A673 (cell line): Measurements from ENCODE around the gene MAPK8. TPM values are rescaled to one million over a fixed set of nuclear protein-coding genes. Genes with fewer than 3 reads are reported as not detected.

Source experiments
- BruUV-seq: library from RNA; stranded (reverse); fragments of 400-500 nt; replicated peaks from 2 replicates; lab custom pipeline; 2021; lab: Mats Ljungman, UMichigan
- CTCF ChIA-PET: fragments of 300-600 bp; sonication (Branson Sonifier 250); formaldehyde crosslinking; loops from one replicate; lab custom pipeline; 2022; ENCODE audit warnings: antibody characterized with exemption; lab: Charles Lee
- POLR2A ChIA-PET: fragments of 300-600 bp; sonication (Branson Sonifier 250); formaldehyde crosslinking; loops from one replicate; lab custom pipeline; 2022; ENCODE audit warnings: antibody characterized with exemption; ENCODE audit not compliant: low non-redundant PET; lab: Charles Lee
- DNase-seq: peaks from one replicate; pipeline ENCODE4 v3.0.0-alpha.2; 2015; ENCODE audit warnings: low spot score
- H3K27ac ChIP-seq: fragments of 200-600 bp; sonication (generic); 2 replicates; pipeline ENCODE4 v1.5.1; 2016; ENCODE audit warnings: mixed run types, low read depth, mild to moderate bottlenecking, mixed read lengths, antibody characterized with exemption, low read length; ENCODE audit not compliant: poor library complexity, severe bottlenecking
- H3K27me3 ChIP-seq: fragments of 200-600 bp; sonication (generic); replicated peaks from 2 replicates; pipeline ENCODE4 v1.6.1; 2017; ENCODE audit warnings: mixed run types, low read depth, mild to moderate bottlenecking, mixed read lengths, antibody characterized with exemption, low read length; ENCODE audit not compliant: insufficient read depth, poor library complexity
- H3K36me3 ChIP-seq: fragments of 200-600 bp; sonication (generic); 2 replicates; pipeline ENCODE4 v1.6.1; 2016; ENCODE audit warnings: mixed run types, mild to moderate bottlenecking, mixed read lengths, antibody characterized with exemption, low read length; ENCODE audit not compliant: insufficient read depth, poor library complexity, severe bottlenecking
- H3K4me1 ChIP-seq: fragments of 200-600 bp; sonication (generic); 2 replicates; pipeline ENCODE4 v1.6.1; 2017; ENCODE audit warnings: mixed run types, mild to moderate bottlenecking, mixed read lengths, antibody characterized with exemption, low read length; ENCODE audit not compliant: insufficient read depth, poor library complexity, severe bottlenecking
- H3K4me3 ChIP-seq: fragments of 200-600 bp; sonication (generic); 2 replicates; pipeline ENCODE4 v1.5.1; 2016; ENCODE audit warnings: low read depth, mixed run types, mild to moderate bottlenecking, mixed read lengths, low read length; ENCODE audit not compliant: poor library complexity, severe bottlenecking
- H3K9me3 ChIP-seq: fragments of 200-600 bp; sonication (generic); 2 replicates; pipeline ENCODE4 v1.6.1; 2016; ENCODE audit warnings: mixed run types, low read depth, mild to moderate bottlenecking, mixed read lengths, antibody characterized with exemption, low read length; ENCODE audit not compliant: poor library complexity, severe bottlenecking
- CTCF ChIP-seq: fragments of 300-800, 200-600 bp; sonication (generic); conservative IDR thresholded peaks from 2 replicates; pipeline ENCODE4 v1.5.1; 2017; ENCODE audit warnings: low read depth, mild to moderate bottlenecking, antibody characterized with exemption, low read length, moderate library complexity, mixed read lengths
- EZH2 ChIP-seq: fragments of 200-600 bp; sonication (generic); IDR thresholded peaks from 2 replicates; pipeline ENCODE4 v1.6.1; 2017; ENCODE audit warnings: borderline replicate concordance, low read depth, mild to moderate bottlenecking, mixed read lengths, antibody characterized with exemption, low read length; ENCODE audit not compliant: poor library complexity, severe bottlenecking
- intact Hi-C: fragments of 100-400 bp; cut with micrococcal nuclease; formaldehyde crosslinking; loops from one replicate; pipeline ENCODE4 v1.10.0; 2022; ENCODE audit not compliant: unreplicated experiment
- total RNA-seq: library from RNA; stranded (reverse); gene quantifications from 2 replicates; pipeline ENCODE4 v1.2.3, GENCODE V29; 2021

Gene MAPK8
- total RNA-seq, 1 experiment from 2014 or later: 52.0 TPM

GRCh38 chr10:48485711-48486110 is 179.2 kb downstream of the MAPK8 start:
- no peaks in the 10 kb centered on the region for H3K36me3 ChIP-seq
- no peak for DNase-seq
- H3K4me1 ChIP-seq: no peaks in the 10 kb centered on the region
- no peaks in the 10 kb centered on the region for H3K9me3 ChIP-seq
- H3K27me3 ChIP-seq: peaks cover 9% of the 10 kb centered on the region
- intact Hi-C loops: no loop called here
- CTCF ChIA-PET: no interaction called here
- no peak overlapping the region for H3K27ac ChIP-seq
- POLR2A ChIA-PET: no interaction called here
- no TSS peak for BruUV-seq
- TF ChIP-seq CTCF (no peak), EZH2 (no peak)
- no peak overlapping the region for H3K4me3 ChIP-seq

- H3K36me3 ChIP-seq: no peaks in the 10 kb centered on the region
- ChIA-PET CTCF (interaction anchor here (0.6 kb wide), 1 partner anchor 169 kb away, joined by 4 read pairs; no protein-coding TSS in a partner anchor), POLR2A (no interaction called here)
- DNase-seq: no peak
- no peaks in the 10 kb centered on the region for H3K4me1 ChIP-seq
- intact Hi-C loops: no loop called here
- no peak overlapping the region for H3K27ac ChIP-seq
- no peak for TF ChIP-seq EZH2
- BruUV-seq: no TSS peak
- H3K4me3 ChIP-seq: no peak overlapping the region
- no peaks in the 10 kb centered on the region for H3K9me3 ChIP-seq
- H3K27me3 ChIP-seq: peaks cover 9% of the 10 kb centered on the region
Measured at GRCh38 chr10:48487244-48487643, 180.8 kb downstream of the MAPK8 start.

Other genes with a start within 250 kb of the MAPK8 start
- gene FRMPD2, start 32.0 kb upstream of the MAPK8 start, total RNA-seq: not detected in 2 replicates